M059J (cell line): ENCODE data around the gene ANKLE2. TPM values are rescaled to one million over a fixed set of nuclear protein-coding genes. Genes with fewer than 3 reads are reported as not detected.
"Not testable (repeated sequence)": the region's sequence is repeated elsewhere in the genome, so short reads cannot be mapped to it uniquely, and the experiment has no call there.

Experiments used
- DNase-seq: peaks from one replicate; pipeline ENCODE4 v3.0.0-alpha.2; 2012; ENCODE audit warnings: low read depth
- total RNA-seq: library from RNA; depleted of rRNA; stranded (reverse); fragments of >200 nt; shearing (Covaris generic); gene quantifications from 2 replicates; pipeline ENCODE4 v1.2.3, GENCODE V29; 2014

The ANKLE2 gene
- total RNA-seq, 1 experiment from 2014 or later: 57.4 TPM

- DNase-seq: no peak
Measured at GRCh38 chr12:132777614-132778013, 16.0 kb upstream of the ANKLE2 start.

- DNase-seq: no peak
Measured at GRCh38 chr12:132776816-132777568, 15.4 kb upstream of the ANKLE2 start.

GRCh38 chr12:132776230-132776625 lies 14.6 kb upstream of the ANKLE2 start:
- DNase-seq: not testable (repeated sequence)

GRCh38 chr12:132775502-132776229 lies 14.0 kb upstream of the ANKLE2 start:
- no peak for DNase-seq

- DNase-seq: no peak
Measured at GRCh38 chr12:132774646-132775275, 13.1 kb upstream of the ANKLE2 start.

- DNase-seq: no peak
Measured at GRCh38 chr12:132774159-132774558, 12.5 kb upstream of the ANKLE2 start.

GRCh38 chr12:132773077-132773955 lies 11.7 kb upstream of the ANKLE2 start:
- DNase-seq: no peak

- no peak for DNase-seq
Measured at GRCh38 chr12:132772606-132773005, 11.0 kb upstream of the ANKLE2 start.

- DNase-seq: no peak
Measured at GRCh38 chr12:132771126-132771838, 9.7 kb upstream of the ANKLE2 start.

GRCh38 chr12:132766380-132767085 lies 4.9 kb upstream of the ANKLE2 start:
- DNase-seq: peak; percentile 11

- DNase-seq: no peak
Measured at GRCh38 chr12:132765361-132765760, 3.7 kb upstream of the ANKLE2 start.

- no peak for DNase-seq
Measured at GRCh38 chr12:132764231-132764630, 2.6 kb upstream of the ANKLE2 start.

GRCh38 chr12:132761921-132762583 lies 420 bp upstream of the ANKLE2 start:
- peak; percentile 84 for DNase-seq

GRCh38 chr12:132759359-132759758 lies 2.3 kb downstream of the ANKLE2 start:
- DNase-seq: no peak

GRCh38 chr12:132758825-132759224 lies 2.8 kb downstream of the ANKLE2 start:
- DNase-seq: not testable (repeated sequence)

- DNase-seq: no peak
Measured at GRCh38 chr12:132754160-132754932, 7.3 kb downstream of the ANKLE2 start.

GRCh38 chr12:132753670-132754069 lies 8.0 kb downstream of the ANKLE2 start:
- DNase-seq: not testable (repeated sequence)

- no peak for DNase-seq
Measured at GRCh38 chr12:132748319-132748718, 13.3 kb downstream of the ANKLE2 start.

GRCh38 chr12:132747896-132748295 lies 13.7 kb downstream of the ANKLE2 start:
- DNase-seq: no peak
